Thoracic aorta (tissue), 2 donors: ENCODE measurements around the gene SAG. TPM values are rescaled to one million over a fixed set of nuclear protein-coding genes. Genes with fewer than 3 reads are reported as not detected.

ENCODE experiments used
- ATAC-seq: fragments of 150-250 bp; one replicate; pipeline ENCODE4 v1.8.0; 2017; ENCODE audit warnings: low read depth; ENCODE audit not compliant: insufficient number of reproducible peaks, low FRiP score
- DNase-seq: peaks from one replicate; pipeline ENCODE4 v3.0.0-alpha.2; 2020; ENCODE audit warnings: low spot score
- H3K27ac ChIP-seq, 2 donors: fragments of 200-600 bp; sonication (generic); 1 replicate in 1 of 2; 2 replicates in 1 of 2; pipeline ENCODE4 v1.5.1; 2016; ENCODE audit warnings: mild to moderate bottlenecking in 2 of 2, moderate library complexity in 2 of 2
- H3K27me3 ChIP-seq: fragments of 200-600 bp; sonication (generic); replicated peaks from 2 replicates; pipeline ENCODE4 v1.6.0; 2016; ENCODE audit warnings: mild to moderate bottlenecking; ENCODE audit not compliant: insufficient read depth
- H3K36me3 ChIP-seq: fragments of 200-600 bp; sonication (generic); one replicate; pipeline ENCODE4 v1.5.1; 2016
- H3K4me1 ChIP-seq, 2 donors: fragments of 200-600 bp; sonication (generic); 1 replicate in 1 of 2; 2 replicates in 1 of 2; pipeline versions ENCODE4 v1.5.1 to v1.6.0; 2016; ENCODE audit warnings: low read depth in 2 of 2, mild to moderate bottlenecking in 1 of 2; ENCODE audit not compliant: control insufficient read depth in 1 of 2
- H3K4me3 ChIP-seq: fragments of 200-600 bp; sonication (generic); 2 replicates; pipeline ENCODE4 v1.5.1; 2016; ENCODE audit warnings: mild to moderate bottlenecking
- H3K9me3 ChIP-seq: fragments of 200-600 bp; sonication (generic); 2 replicates; pipeline ENCODE4 v1.5.1; 2016
- total RNA-seq, 2 donors: library from RNA; depleted of rRNA; stranded (reverse); fragments of >200 nt; gene quantifications; one replicate each; pipeline versions ENCODE4 v1.1.0 to v1.2.3, GENCODE V29; 2016
- TF ChIP-seq, protein P1 (sequence below): fragments of 200-600 bp; sonication (generic); IDR thresholded peaks from one replicate; pipeline ENCODE4 v1.5.1; 2019; ENCODE audit warnings: antibody characterized with exemption

Gene SAG
- total RNA-seq: not detected

DNA sequence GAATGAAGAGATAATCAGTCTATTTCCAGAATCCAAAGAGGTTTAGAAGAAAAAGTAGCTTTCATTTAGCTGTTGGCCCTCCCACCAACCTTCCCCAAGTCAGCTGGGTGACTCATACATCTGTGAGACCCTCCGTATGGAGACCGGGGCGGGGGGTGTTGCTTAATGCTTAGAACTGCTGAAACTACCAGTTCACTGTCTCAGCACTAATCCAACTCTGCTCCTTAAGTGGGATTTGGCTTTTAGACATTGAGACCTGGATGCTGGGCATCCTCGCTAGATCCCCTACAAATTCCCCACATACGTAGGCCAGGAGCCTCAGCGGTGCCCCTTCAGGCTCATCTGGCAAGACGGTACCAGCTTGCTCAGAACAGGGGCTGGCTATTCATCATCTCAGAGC is at the start of gene SAG:
SAG (plus strand) TSS at position 252 of the 400 bp plus-strand sequence. CDS start 1,374 bp downstream, outside the sequence.
- Histone ChIP-seq H3K27me3 (no peaks in the 10 kb centered on the region), H3K9me3 (no peaks in the 10 kb centered on the region), H3K4me1 (no peaks in the 10 kb centered on the region), H3K27ac (no peak within 1 kb of the TSS), H3K36me3 (no peaks in the 10 kb centered on the region), H3K4me3 (no peak within 1 kb of the TSS)
- TF ChIP-seq, protein P1, sequence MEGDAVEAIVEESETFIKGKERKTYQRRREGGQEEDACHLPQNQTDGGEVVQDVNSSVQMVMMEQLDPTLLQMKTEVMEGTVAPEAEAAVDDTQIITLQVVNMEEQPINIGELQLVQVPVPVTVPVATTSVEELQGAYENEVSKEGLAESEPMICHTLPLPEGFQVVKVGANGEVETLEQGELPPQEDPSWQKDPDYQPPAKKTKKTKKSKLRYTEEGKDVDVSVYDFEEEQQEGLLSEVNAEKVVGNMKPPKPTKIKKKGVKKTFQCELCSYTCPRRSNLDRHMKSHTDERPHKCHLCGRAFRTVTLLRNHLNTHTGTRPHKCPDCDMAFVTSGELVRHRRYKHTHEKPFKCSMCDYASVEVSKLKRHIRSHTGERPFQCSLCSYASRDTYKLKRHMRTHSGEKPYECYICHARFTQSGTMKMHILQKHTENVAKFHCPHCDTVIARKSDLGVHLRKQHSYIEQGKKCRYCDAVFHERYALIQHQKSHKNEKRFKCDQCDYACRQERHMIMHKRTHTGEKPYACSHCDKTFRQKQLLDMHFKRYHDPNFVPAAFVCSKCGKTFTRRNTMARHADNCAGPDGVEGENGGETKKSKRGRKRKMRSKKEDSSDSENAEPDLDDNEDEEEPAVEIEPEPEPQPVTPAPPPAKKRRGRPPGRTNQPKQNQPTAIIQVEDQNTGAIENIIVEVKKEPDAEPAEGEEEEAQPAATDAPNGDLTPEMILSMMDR: no peak
- no peak for DNase-seq
- ATAC-seq: no peak

DNA sequence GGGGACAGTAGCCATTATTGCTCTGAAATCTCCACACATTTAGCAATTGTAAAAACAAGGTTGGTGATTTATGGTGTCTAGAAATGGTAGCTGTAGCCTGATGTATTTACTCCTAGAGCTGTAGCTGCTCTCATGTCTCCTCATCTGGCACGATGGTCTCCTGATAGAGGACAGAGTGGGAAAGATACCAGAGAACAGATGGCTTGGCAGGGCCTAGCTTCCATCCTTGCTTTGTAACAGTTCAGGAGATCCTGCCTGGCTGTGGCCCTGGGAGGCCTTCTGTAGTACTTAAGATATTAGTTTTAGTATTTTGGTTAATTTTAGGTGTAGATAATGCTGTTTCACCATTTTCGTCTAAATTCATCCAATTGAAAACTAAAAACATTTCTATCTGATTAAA is 49.4 kb upstream of the SAG start:
- Histone ChIP-seq H3K9me3 (no peaks in the 10 kb centered on the region), H3K36me3 (peaks cover 50% of the 10 kb centered on the region), H3K27me3 (no peaks in the 10 kb centered on the region)

DNA sequence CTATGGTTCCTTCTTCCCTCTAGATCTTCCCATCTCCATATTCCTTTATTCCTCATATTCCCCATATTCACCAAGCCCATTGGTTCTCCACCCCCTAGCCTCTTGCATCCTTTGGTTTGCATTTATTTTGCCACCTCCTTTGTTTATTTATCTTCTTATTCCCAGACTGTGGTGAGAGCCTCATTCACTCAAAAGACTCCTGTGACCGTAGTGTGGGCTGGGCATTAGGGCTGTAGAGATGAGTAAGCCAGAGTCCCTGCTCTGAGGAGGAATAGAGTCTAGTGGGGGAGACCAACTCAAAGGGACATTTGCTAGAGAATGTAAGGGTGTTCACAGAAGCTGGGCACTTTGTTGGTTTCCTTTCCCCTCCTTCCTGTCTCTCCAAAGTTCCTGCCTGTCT is 47.9 kb upstream of the SAG start:
- ATAC-seq (no peak), DNase-seq (no peak)
- H3K4me3 ChIP-seq: no peak overlapping the region
- TF ChIP-seq, protein P1: no peak
- H3K36me3 ChIP-seq: peaks cover 65% of the 10 kb centered on the region
- no peak overlapping the region for H3K27ac ChIP-seq
- no peaks in the 10 kb centered on the region for H3K9me3 ChIP-seq
- peaks cover 3 to 11% of the 10 kb centered on the region in 2 donors for H3K4me1 ChIP-seq
- H3K27me3 ChIP-seq: no peaks in the 10 kb centered on the region

More for the DNA sequence above, 49.4 kb upstream of the SAG start:
- H3K4me3 ChIP-seq: no peak overlapping the region
- TF ChIP-seq, protein P1: no peak
- H3K4me1 ChIP-seq: peaks cover 9 to 25% of the 10 kb centered on the region in 2 donors
- DNase-seq (no peak), ATAC-seq (no peak)
- H3K27ac ChIP-seq: no peak overlapping the region

DNA sequence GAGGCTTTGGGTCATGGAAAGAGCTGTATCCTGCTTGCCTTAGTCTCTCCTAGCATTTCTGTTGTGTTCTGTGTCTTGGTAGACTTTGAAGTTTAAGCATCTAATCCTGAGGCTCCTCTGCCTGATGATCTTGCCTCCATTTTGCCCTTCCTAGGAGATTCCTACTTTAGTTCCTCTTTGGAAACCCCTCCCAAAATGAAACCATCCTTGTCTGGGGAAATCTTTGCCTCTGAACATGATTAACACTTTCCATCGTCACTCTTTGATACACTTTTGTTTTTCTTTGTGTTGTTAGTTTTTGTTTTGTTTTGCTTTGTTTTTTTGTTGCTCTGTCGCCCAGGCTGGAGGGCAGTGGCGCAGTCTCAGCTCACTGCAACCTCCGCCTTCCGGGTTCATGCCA is 47.0 kb upstream of the SAG start:
- DNase-seq: no peak
- TF ChIP-seq, protein P1: no peak

DNA sequence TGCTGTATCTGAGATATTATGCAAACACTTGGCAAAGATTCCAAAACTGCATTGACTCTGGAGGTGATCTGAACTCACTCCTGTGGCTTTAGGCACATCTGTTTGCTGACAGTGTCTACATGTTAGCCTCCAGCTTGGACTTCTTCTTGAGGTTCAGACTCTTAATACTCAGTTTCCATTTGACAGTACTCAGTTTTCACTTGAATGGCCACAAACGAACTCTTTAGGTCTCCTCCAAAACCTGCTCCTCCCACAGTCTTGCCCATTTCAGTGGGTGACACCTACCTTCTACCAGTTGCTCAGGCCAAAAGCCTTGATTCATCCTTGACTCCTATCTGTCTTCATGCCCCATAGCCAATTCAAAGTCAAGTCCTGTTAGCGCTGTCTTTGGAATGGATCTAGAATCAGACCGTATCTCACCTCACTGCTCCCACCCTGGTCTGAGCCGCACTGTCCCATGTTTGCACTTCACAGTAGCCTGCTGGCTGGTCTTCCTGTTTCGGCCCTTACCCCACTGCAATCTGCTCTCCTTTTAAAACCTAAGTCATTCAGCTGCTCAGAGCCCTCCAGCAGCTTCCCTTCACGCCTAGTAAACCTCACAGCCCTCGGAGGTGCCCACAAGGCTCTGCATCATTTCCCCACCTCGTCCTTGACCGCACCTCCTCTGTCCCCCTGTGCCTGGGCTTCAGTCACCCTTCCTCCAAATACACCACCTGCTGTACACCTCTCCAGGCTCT is 45.6 kb upstream of the SAG start:
- no peaks in the 10 kb centered on the region for H3K27me3 ChIP-seq
- H3K27ac ChIP-seq: no peak overlapping the region
- H3K4me3 ChIP-seq: no peak overlapping the region
- no peaks in the 10 kb centered on the region for H3K4me1 ChIP-seq
- ATAC-seq (no peak), DNase-seq (no peak)
- TF ChIP-seq, protein P1: no peak
- peaks cover 82% of the 10 kb centered on the region for H3K36me3 ChIP-seq
- H3K9me3 ChIP-seq: no peaks in the 10 kb centered on the region

More for the DNA sequence above, 47.0 kb upstream of the SAG start:
- Histone ChIP-seq H3K27me3 (no peaks in the 10 kb centered on the region), H3K9me3 (no peaks in the 10 kb centered on the region), H3K4me1 (peaks cover 0 to 2% of the 10 kb centered on the region in 2 donors), H3K4me3 (no peak overlapping the region), H3K36me3 (peaks cover 74% of the 10 kb centered on the region), H3K27ac (no peak overlapping the region)
- ATAC-seq: no peak
